Erythroblast (primary cell): ENCODE measurements around the gene EPN2.

Source experiments
- DNase-seq, 2 experiments: peaks; one replicate each; lab custom pipeline; 2025; lab: John Stamatoyannopoulos, UW
- GATA1 ChIP-seq: IDR thresholded peaks from 2 replicates; pipeline ENCODE4 v1.6.1; 2011; ENCODE audit warnings: low read depth, mild to moderate bottlenecking, control low read depth, low read length, moderate library complexity
- POLR2A ChIP-seq: IDR thresholded peaks from 2 replicates; pipeline ENCODE4 v1.6.1; 2011; ENCODE audit warnings: mild to moderate bottlenecking, low read length

EPN2 gene

GRCh38 chr17:19253112-19253511 lies 15.9 kb downstream of the EPN2 start:
- TF ChIP-seq POLR2A (no peak), GATA1 (no peak)
- DNase-seq: no peak

GRCh38 chr17:19254651-19255050 lies 17.5 kb downstream of the EPN2 start:
- DNase-seq: no peak
- no peak for TF ChIP-seq GATA1
- TF ChIP-seq POLR2A: no peak

GRCh38 chr17:19255279-19255678 lies 18.1 kb downstream of the EPN2 start:
- no peak for TF ChIP-seq POLR2A
- no peak for TF ChIP-seq GATA1
- no peak for DNase-seq

- no peak for TF ChIP-seq POLR2A
- DNase-seq: no peak
Observed at GRCh38 chr17:19258371-19258770, 21.2 kb downstream of the EPN2 start.

- no peak for TF ChIP-seq POLR2A
- TF ChIP-seq GATA1: no peak
- DNase-seq: peak; percentile 42 to 55
Observed at GRCh38 chr17:19260958-19261357, 23.8 kb downstream of the EPN2 start.

- no peak for TF ChIP-seq GATA1
- no peak for TF ChIP-seq POLR2A
- peak in 1 of 2 experiments; percentile 33 for DNase-seq
Observed at GRCh38 chr17:19261426-19261825, 24.3 kb downstream of the EPN2 start.

GRCh38 chr17:19262650-19263631 lies 25.8 kb downstream of the EPN2 start:
- TF ChIP-seq POLR2A: no peak
- TF ChIP-seq GATA1: no peak
- no peak for DNase-seq

- TF ChIP-seq POLR2A (no peak), GATA1 (no peak)
- DNase-seq: no peak
Observed at GRCh38 chr17:19263641-19264051, 26.5 kb downstream of the EPN2 start.

GRCh38 chr17:19264268-19264667 lies 27.1 kb downstream of the EPN2 start:
- no peak for DNase-seq
- TF ChIP-seq GATA1: no peak
- no peak for TF ChIP-seq POLR2A

- no peak for DNase-seq
Observed at GRCh38 chr17:19264681-19265080, 27.5 kb downstream of the EPN2 start.

GRCh38 chr17:19265755-19266154 lies 28.6 kb downstream of the EPN2 start:
- TF ChIP-seq GATA1 (no peak), POLR2A (no peak)
- DNase-seq: no peak

More at GRCh38 chr17:19264681-19265080, 27.5 kb downstream of the EPN2 start:
- no peak for TF ChIP-seq GATA1
- no peak for TF ChIP-seq POLR2A

GRCh38 chr17:19268611-19269010 lies 31.4 kb downstream of the EPN2 start:
- no peak for DNase-seq
- TF ChIP-seq POLR2A: no peak
- no peak for TF ChIP-seq GATA1

GRCh38 chr17:19269106-19269505 lies 31.9 kb downstream of the EPN2 start:
- TF ChIP-seq POLR2A (no peak), GATA1 (no peak)
- no peak for DNase-seq

- no peak for TF ChIP-seq GATA1
- TF ChIP-seq POLR2A: no peak
- peak in 1 of 2 experiments; percentile 38 for DNase-seq
Observed at GRCh38 chr17:19269641-19270040, 32.5 kb downstream of the EPN2 start.

- TF ChIP-seq POLR2A (no peak), GATA1 (no peak)
- no peak for DNase-seq
Observed at GRCh38 chr17:19270347-19270703, 33.2 kb downstream of the EPN2 start.
